A549 (cell line): ENCODE measurements around the gene RBP3. TPM values are rescaled to one million over a fixed set of nuclear protein-coding genes. Genes with fewer than 3 reads are reported as not detected.
"Not testable (repeated sequence)": the region's sequence is repeated elsewhere in the genome, so short reads cannot be mapped to it uniquely, and the experiment has no call there.

Source experiments
- ATAC-seq, 2 experiments: fragments of 200-7000 bp in 1 of 2; fragments of >200 bp in 1 of 2; cut with Nextera tagmentation in 1 of 2; cut with Tn5 transposase in 1 of 2; 3 replicates each; pipeline versions ENCODE4 v1.8.0 to v1.9.1; 2018 to 2020; ENCODE audit warnings: mild to moderate bottlenecking in 1 of 2, moderate library complexity in 1 of 2
- CTCF ChIA-PET: fragments of 300-600 bp; sonication (Branson Sonifier 250); formaldehyde crosslinking; extraction: SDS; loops from one replicate; lab custom pipeline; 2021; ENCODE audit warnings: antibody characterized with exemption, inconsistent platforms; lab: Yijun Ruan, JAX
- POLR2A ChIA-PET: fragments of 350-600 bp; formaldehyde crosslinking; extraction: SDS; loops from one replicate; lab custom pipeline; 2021; ENCODE audit warnings: antibody characterized with exemption, inconsistent platforms; lab: Yijun Ruan, JAX
- DNase-seq, 2 experiments: peaks; one replicate each; pipeline versions ENCODE4 v3.0.0 to v3.0.0-alpha.2; 2011 to 2016; ENCODE audit warnings: low read depth in 1 of 2, low spot score in 1 of 2
- FAIRE-seq: peaks from 2 replicates; lab custom pipeline; 2011; peaks lifted over from hg19 to GRCh38; lab: Jason Lieb, UNC
- H3K27ac ChIP-seq, 2 experiments: fragments of >200 bp; sonication (Bioruptor Twin); formaldehyde crosslinking; 3 replicates each; pipeline ENCODE4 v1.5.1; 2016 to 2017
- H3K4me1 ChIP-seq: fragments of >200 bp; sonication (Bioruptor Twin); formaldehyde crosslinking; 3 replicates; pipeline ENCODE4 v1.6.1; 2016
- H3K4me2 ChIP-seq: fragments of >200 bp; sonication (Bioruptor Twin); formaldehyde crosslinking; 3 replicates; pipeline ENCODE4 v1.6.1; 2016
- H3K4me3 ChIP-seq: fragments of >200 bp; sonication (Bioruptor Twin); formaldehyde crosslinking; 3 replicates; pipeline ENCODE4 v1.5.1; 2016
- H3K9me3 ChIP-seq: fragments of >200 bp; sonication (Bioruptor Twin); formaldehyde crosslinking; 3 replicates; pipeline ENCODE4 v1.6.1; 2016
- BCL3 ChIP-seq: fragments of >200 bp; sonication (Bioruptor Twin); formaldehyde crosslinking; IDR thresholded peaks from 3 replicates; pipeline ENCODE4 v1.6.1; 2016
- CTCF ChIP-seq: fragments of >200 bp; sonication (Bioruptor Twin); formaldehyde crosslinking; IDR thresholded peaks from 3 replicates; pipeline ENCODE4 v1.5.1; 2016
- HDAC2 ChIP-seq: fragments of 200-600 bp; sonication (generic); IDR thresholded peaks from 2 replicates; pipeline ENCODE4 v1.6.1; 2016
- JUN ChIP-seq, 2 experiments: fragments of >200 bp; sonication (Bioruptor Twin); formaldehyde crosslinking; IDR thresholded peaks; 2 replicates in 1 of 2; 3 replicates in 1 of 2; pipeline ENCODE4 v1.6.1; 2016 to 2017
- MAX ChIP-seq: IDR thresholded peaks from 2 replicates; pipeline ENCODE4 v1.6.1; 2012
- MAZ ChIP-seq: fragments of 150-350 bp; IDR thresholded peaks from 2 replicates; pipeline ENCODE4 v1.6.1; 2014; ENCODE audit warnings: antibody characterized with exemption, low read depth, low read length, borderline replicate concordance
- PHF8 ChIP-seq: fragments of 200-600 bp; sonication (generic); IDR thresholded peaks from 2 replicates; pipeline ENCODE4 v1.6.1; 2016; ENCODE audit warnings: low read depth, mild to moderate bottlenecking, antibody characterized with exemption, moderate library complexity, borderline replicate concordance
- POLR2A ChIP-seq: IDR thresholded peaks from 2 replicates; pipeline ENCODE4 v1.6.1; 2012; ENCODE audit warnings: mild to moderate bottlenecking, low read length
- POLR2AphosphoS2 ChIP-seq: conservative IDR thresholded peaks from 2 replicates; pipeline ENCODE4 v1.6.1; 2012; ENCODE audit warnings: low read length, improper control_type of control experiment, inconsistent platforms
- RAD21 ChIP-seq, 2 experiments: fragments of >200 bp in 1 of 2; sonication (Bioruptor Twin) in 1 of 2; formaldehyde crosslinking in 1 of 2; IDR thresholded peaks in 1 of 2; conservative IDR thresholded peaks in 1 of 2; 2 replicates in 1 of 2; 3 replicates in 1 of 2; pipeline ENCODE4 v1.6.1; 2012 to 2018; ENCODE audit warnings: inconsistent platforms in 1 of 2
- RCOR1 ChIP-seq: fragments of 150-350 bp; IDR thresholded peaks from 2 replicates; pipeline ENCODE4 v1.6.1; 2014; ENCODE audit warnings: antibody characterized with exemption, low read length, low read depth
- ZC3H11A ChIP-seq: fragments of 450-650 bp; IDR thresholded peaks from 2 replicates; pipeline ENCODE4 v1.6.1; 2014; ENCODE audit warnings: antibody characterized with exemption, mild to moderate bottlenecking
- WGBS: methylation state at CpG from one replicate; pipeline ENCODE4 v1.1.6; 2017; ENCODE audit errors: missing lambda C conversion rate; 5-methylcytosine and 5-hydroxymethylcytosine counted together
- polyA plus RNA-seq, 4 experiments: library from polyadenylated mRNA; depleted of rRNA in 3 of 4; stranded (reverse); fragments of >200 nt; fragmentation: RNase III in 1 of 4; extraction: RNeasy Plus Mini Kit Qiagen cat#74134 plus additional on column Dnase treatment in 1 of 4; gene quantifications; 2 replicates in 3 of 4; 3 replicates in 1 of 4; pipeline ENCODE4 v1.2.3, GENCODE V29; 2011 to 2017

Gene RBP3
- polyA plus RNA-seq, 2 of the 4 experiments (the other 2 are of a cell fraction), result not detected

GRCh38 chr10:47384148-47384921 is 36.2 kb downstream of the RBP3 start, which contains the start of gene ZNF488:
Gene ZNF488 (minus strand): TSS chr10:47384293. CDS start chr10:47368829, 15,464 bp downstream.
- DNase-seq, result peak; percentile 84 to 94
- Histone ChIP-seq H3K4me1 (peaks cover 27% of the 10 kb centered on the region), H3K4me3 (peak within 1 kb of the TSS; percentile 60), H3K9me3 (no peaks in the 10 kb centered on the region), H3K4me2 (peak within 1 kb of the TSS; percentile 88), H3K27ac (peak within 1 kb of the TSS; percentile 72 to 95)
- 2% methylated on average over 20 of the region's 75 CpGs for WGBS
- TF ChIP-seq BCL3, result no peak
- peak; percentile 1 to 21; a peak in 3 of 5 replicates for TF ChIP-seq RAD21 (conservative IDR thresholded peaks at IDR 0.05 in 1 of 2, IDR thresholded peaks at IDR 0.05 in 1 of 2)
- TF ChIP-seq POLR2A, result peak; percentile 69
- TF ChIP-seq MAX, result peak; percentile 51
- TF ChIP-seq JUN (IDR thresholded peaks at IDR 0.05), result peak; percentile 37 to 76; a peak in 2 of 5 replicates
- TF ChIP-seq POLR2AphosphoS2, result no peak
- TF ChIP-seq PHF8, result peak; percentile 79
- ChIA-PET POLR2A (interaction anchor here (0.7 to 1.4 kb wide), 8 partner anchors 9 to 58 kb away, joined by 3 to 5 read pairs (median 4); no protein-coding TSS in a partner anchor), CTCF (interaction anchor here (0.7 to 2.3 kb wide), 7 partner anchors 10 to 77 kb away, joined by 3 to 11 read pairs (median 5); no protein-coding TSS in a partner anchor)
- FAIRE-seq, result no peak
- ATAC-seq, result peak; percentile 92 to 95

GRCh38 chr10:47386104-47386503 is 37.9 kb downstream of the RBP3 start:
- 70% methylated on average over 2 of the region's 2 CpGs for WGBS
- POLR2A ChIA-PET, result not testable (repeated sequence)

GRCh38 chr10:47388879-47389278 is 40.7 kb downstream of the RBP3 start:
- ATAC-seq, result no peak
- Histone ChIP-seq H3K27ac (no peak overlapping the region), H3K4me3 (no peak overlapping the region), H3K4me1 (peaks cover 4% of the 10 kb centered on the region; the same call in 1 of the 3 replicates), H3K4me2 (no peak overlapping the region), H3K9me3 (no peaks in the 10 kb centered on the region)
- DNase-seq, result no peak
- CTCF ChIA-PET, result no interaction called here
- no peak for FAIRE-seq
- TF ChIP-seq MAZ (no peak), RCOR1 (no peak), HDAC2 (no peak), RAD21 (conservative IDR thresholded peaks at IDR 0.05 in 1 of 2, IDR thresholded peaks at IDR 0.05 in 1 of 2) (no peak), POLR2A (no peak), ZC3H11A (no peak)
- 74% methylated on average over 4 of the region's 4 CpGs for WGBS
- POLR2A ChIA-PET, result no interaction called here

More at GRCh38 chr10:47386104-47386503, 37.9 kb downstream of the RBP3 start:
- peaks cover 16% of the 10 kb centered on the region for H3K4me1 ChIP-seq
- not testable (repeated sequence) for H3K4me2 ChIP-seq, DNase-seq, H3K9me3 ChIP-seq, H3K4me3 ChIP-seq, FAIRE-seq, H3K27ac ChIP-seq, ATAC-seq
- CTCF ChIA-PET, result interaction anchor here (0.6 to 1.3 kb wide), 3 partner anchors 26 to 362 kb away, joined by 3 to 5 read pairs (median 3); no protein-coding TSS in a partner anchor

- CTCF ChIA-PET, result no interaction called here
- POLR2A ChIA-PET, result no interaction called here
- WGBS, result 91% methylated on average over 3 of the region's 3 CpGs
Observed at GRCh38 chr10:47389619-47390018, 41.5 kb downstream of the RBP3 start.

More at GRCh38 chr10:47389619-47390018, 41.5 kb downstream of the RBP3 start:
- no peaks in the 10 kb centered on the region for H3K9me3 ChIP-seq
- no peak overlapping the region for H3K4me3 ChIP-seq
- H3K4me1 ChIP-seq, result peaks cover 4% of the 10 kb centered on the region; the same call in 1 of the 3 replicates
- no peak for DNase-seq
- TF ChIP-seq POLR2A (no peak), ZC3H11A (no peak), CTCF (no peak)
- H3K4me2 ChIP-seq, result no peak overlapping the region
- no peak for FAIRE-seq
- no peak for ATAC-seq
- H3K27ac ChIP-seq, result no peak overlapping the region
